Sigmoid colon (tissue), 7 donors: ENCODE results near the gene TOP3B. TPM values are rescaled to one million over a fixed set of nuclear protein-coding genes. Genes with fewer than 3 reads are reported as not detected.

Experiments
- DNase-seq: peaks from one replicate; pipeline ENCODE4 v3.0.0-alpha.2; 2019
- H3K27ac ChIP-seq, 4 donors: fragments of 200-600 bp; sonication (generic); one replicate each; pipeline ENCODE4 v1.5.1; 2016 to 2019; ENCODE audit warnings: mild to moderate bottlenecking in 1 of 4
- H3K27me3 ChIP-seq, 3 donors: fragments of 200-600 bp; sonication (generic); one replicate each; pipeline ENCODE4 v1.5.1; 2019; ENCODE audit warnings: mild to moderate bottlenecking in 1 of 3
- H3K36me3 ChIP-seq, 4 donors: fragments of 200-600 bp; sonication (generic); one replicate each; pipeline ENCODE4 v1.5.1; 2016 to 2019
- H3K4me1 ChIP-seq, 4 donors: fragments of 200-600 bp; sonication (generic); one replicate each; pipeline ENCODE4 v1.5.1; 2017 to 2019
- H3K4me3 ChIP-seq, 4 donors: fragments of 200-600 bp; sonication (generic); one replicate each; pipeline ENCODE4 v1.5.1; 2017 to 2019; ENCODE audit warnings: mild to moderate bottlenecking in 2 of 4, moderate library complexity in 1 of 4
- H3K9me3 ChIP-seq, 4 donors: fragments of 200-600 bp in 3 of 4; sonication (generic) in 3 of 4; one replicate each; pipeline versions ENCODE4 v1.5.1 to v1.6.1; 2013 to 2019
- EP300 ChIP-seq, 4 donors: sonication (generic); formaldehyde crosslinking; IDR thresholded peaks; one replicate each; pipeline ENCODE4 v1.6.1; 2017; ENCODE audit warnings: antibody characterized with exemption in 4 of 4
- POLR2A ChIP-seq, 2 donors: fragments of 450-650 bp; IDR thresholded peaks; one replicate each; pipeline ENCODE4 v1.6.1; 2016; ENCODE audit warnings: antibody characterized with exemption in 2 of 2, mild to moderate bottlenecking in 2 of 2, moderate library complexity in 2 of 2
- POLR2AphosphoS5 ChIP-seq, 4 donors: sonication (generic); formaldehyde crosslinking; IDR thresholded peaks; one replicate each; pipeline ENCODE4 v1.6.1; 2017; ENCODE audit warnings: antibody characterized with exemption in 4 of 4
- WGBS, 2 donors: extraction: QIAGEN DNeasy Blood & Tissue Kit; methylation state at CpG; one replicate each; pipeline ENCODE4 v1.1.7; 2013; 5-methylcytosine and 5-hydroxymethylcytosine counted together
- intact Hi-C: fragments of 100-400 bp; cut with DNase I; formaldehyde crosslinking; loops from one replicate; pipeline ENCODE4 v1.15.1; 2023
- polyA plus RNA-seq, 3 donors: library from polyadenylated mRNA; stranded (reverse); fragments of 200-250 nt; gene quantifications; one replicate each; pipeline ENCODE4 v1.2.3, GENCODE V29; 2013
- total RNA-seq, 4 donors: library from RNA; depleted of rRNA; stranded (reverse); fragments of >200 nt; gene quantifications; one replicate each; pipeline ENCODE4 v1.1.0, GENCODE V29; 2016
- TF ChIP-seq, protein P1 (sequence below), 4 experiments: fragments of 450-650 bp in 3 of 4; fragments of 200-600 bp in 1 of 4; IDR thresholded peaks; one replicate each; pipeline ENCODE4 v1.5.1; 2016 to 2019; ENCODE audit warnings: antibody characterized with exemption in 4 of 4, mild to moderate bottlenecking in 3 of 4, moderate library complexity in 2 of 4
- donor health status: healthy with polysubstance abuse.
- donor health status: Bipolar disorder and iron deficiency.
- donor health status: healthy.

TOP3B gene
- 10 to 100 TPM; 12.1 to 45.1 (median 20.2) TPM for total RNA-seq
- polyA plus RNA-seq = 10 to 100 TPM in 1 of 3 donors, 1 to 10 TPM in 2; 3.5 to 18.6 (median 9.0) TPM

DNA sequence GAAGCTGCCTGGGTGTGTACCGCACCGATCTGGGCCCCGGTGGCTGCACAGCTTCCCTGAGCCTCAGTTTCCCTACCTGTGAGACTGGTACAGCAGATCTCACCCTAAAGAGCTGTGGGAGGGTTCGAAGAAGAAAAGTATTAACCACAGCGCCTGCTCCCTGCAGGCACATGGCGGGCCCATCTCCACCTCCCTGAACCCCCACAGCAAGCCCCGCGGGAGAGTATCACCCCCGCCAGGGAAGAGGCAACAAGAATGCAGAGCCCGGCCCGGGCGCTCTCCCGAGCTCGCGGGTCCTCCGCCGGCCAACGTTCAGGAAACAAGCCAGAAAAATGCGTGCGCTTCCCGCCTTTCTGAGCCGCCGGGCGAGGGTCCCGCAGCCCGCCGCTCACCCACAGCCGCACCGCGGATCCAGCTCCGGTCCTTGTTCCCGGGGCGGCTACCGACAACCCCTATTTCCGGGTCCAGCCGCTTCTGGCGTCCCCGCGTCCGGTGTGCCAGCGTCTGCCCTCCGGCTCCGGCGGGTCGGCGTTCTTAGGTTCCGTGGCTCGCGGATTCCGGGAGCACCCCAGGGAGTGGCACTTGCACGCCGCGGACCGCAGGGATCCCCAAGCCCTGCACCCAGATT lies at the start of gene TOP3B:
Gene TOP3B, minus strand, starts transcription at position 450 of the 628 bp plus-strand sequence. CDS start 7,078 bp downstream, outside the sequence.
- intact Hi-C loops = no loop called here
- H3K9me3 ChIP-seq = no peaks in the 10 kb centered on the region
- H3K27ac ChIP-seq = peak within 1 kb of the TSS; percentile 74 to 86 (median 81)
- H3K27me3 ChIP-seq = no peaks in the 10 kb centered on the region
- H3K4me3 ChIP-seq = peak within 1 kb of the TSS; percentile 67 to 99 (median 84)
- TF ChIP-seq, protein P1, sequence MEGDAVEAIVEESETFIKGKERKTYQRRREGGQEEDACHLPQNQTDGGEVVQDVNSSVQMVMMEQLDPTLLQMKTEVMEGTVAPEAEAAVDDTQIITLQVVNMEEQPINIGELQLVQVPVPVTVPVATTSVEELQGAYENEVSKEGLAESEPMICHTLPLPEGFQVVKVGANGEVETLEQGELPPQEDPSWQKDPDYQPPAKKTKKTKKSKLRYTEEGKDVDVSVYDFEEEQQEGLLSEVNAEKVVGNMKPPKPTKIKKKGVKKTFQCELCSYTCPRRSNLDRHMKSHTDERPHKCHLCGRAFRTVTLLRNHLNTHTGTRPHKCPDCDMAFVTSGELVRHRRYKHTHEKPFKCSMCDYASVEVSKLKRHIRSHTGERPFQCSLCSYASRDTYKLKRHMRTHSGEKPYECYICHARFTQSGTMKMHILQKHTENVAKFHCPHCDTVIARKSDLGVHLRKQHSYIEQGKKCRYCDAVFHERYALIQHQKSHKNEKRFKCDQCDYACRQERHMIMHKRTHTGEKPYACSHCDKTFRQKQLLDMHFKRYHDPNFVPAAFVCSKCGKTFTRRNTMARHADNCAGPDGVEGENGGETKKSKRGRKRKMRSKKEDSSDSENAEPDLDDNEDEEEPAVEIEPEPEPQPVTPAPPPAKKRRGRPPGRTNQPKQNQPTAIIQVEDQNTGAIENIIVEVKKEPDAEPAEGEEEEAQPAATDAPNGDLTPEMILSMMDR (IDR thresholded peaks at IDR 0.05) = no peak
- peak; percentile 30 to 77 (median 72) for TF ChIP-seq POLR2AphosphoS5 (IDR thresholded peaks at IDR 0.05)
- DNase-seq = peak; percentile 90
- peaks cover 0 to 19% (median 14%) of the 10 kb centered on the region in 4 donors for H3K4me1 ChIP-seq
- H3K36me3 ChIP-seq = no peaks in the 10 kb centered on the region
- 0% methylated on average over 54 of the region's 54 CpGs for WGBS, 2 donors

GRCh38 chr22:22031183-22031945 lies 48.8 kb upstream of the TOP3B start:
- no peaks in the 10 kb centered on the region for H3K9me3 ChIP-seq
- no peak for DNase-seq
- TF ChIP-seq POLR2AphosphoS5 (IDR thresholded peaks at IDR 0.05) (no peak), EP300 (IDR thresholded peaks at IDR 0.05) (no peak)
- peak overlapping the region in 1 of 4 donors; percentile 42 for H3K27ac ChIP-seq
- no peaks in the 10 kb centered on the region for H3K36me3 ChIP-seq
- H3K27me3 ChIP-seq = no peaks in the 10 kb centered on the region
- intact Hi-C loops = no loop called here
- WGBS, 2 donors = 72 to 84% methylated on average over 9 of the region's 9 CpGs
- H3K4me1 ChIP-seq = no peaks in the 10 kb centered on the region
- no peak overlapping the region for H3K4me3 ChIP-seq

DNA sequence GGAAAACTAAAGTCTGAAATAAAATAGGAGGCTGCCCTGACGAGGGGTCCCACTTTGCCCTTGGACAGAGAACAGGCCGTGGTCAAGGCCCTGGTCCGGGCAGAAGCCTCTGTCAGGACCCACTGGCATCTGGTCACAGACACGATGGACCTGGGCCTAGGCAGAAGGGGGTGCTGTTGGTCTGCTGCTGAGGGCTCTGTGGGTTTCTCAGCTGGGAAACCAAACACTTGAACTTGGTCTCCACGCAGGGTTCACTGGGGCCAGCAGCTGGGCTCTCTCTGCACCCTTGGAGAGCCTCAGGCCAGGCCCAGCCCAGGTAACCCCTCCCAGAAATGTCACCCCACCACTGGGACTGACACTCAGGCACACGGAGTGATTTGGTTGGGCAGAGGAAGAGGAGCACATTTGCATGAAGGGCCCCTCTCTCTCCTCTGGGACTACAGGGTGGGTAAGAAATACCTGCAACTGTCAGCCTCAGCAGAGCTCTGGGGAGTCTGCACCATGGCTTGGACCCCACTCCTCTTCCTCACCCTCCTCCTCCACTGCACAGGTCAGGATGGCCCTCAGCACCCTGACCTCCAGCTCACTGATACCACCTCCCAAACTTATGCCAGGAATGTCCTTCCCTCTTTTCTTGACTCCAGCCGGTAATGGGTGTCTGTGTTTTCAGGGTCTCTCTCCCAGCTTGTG lies 48.1 kb upstream of the TOP3B start:
- Histone ChIP-seq H3K9me3 (no peaks in the 10 kb centered on the region), H3K27ac (peak overlapping the region in 1 of 4 donors; percentile 42), H3K27me3 (no peaks in the 10 kb centered on the region), H3K4me3 (no peak overlapping the region), H3K4me1 (no peaks in the 10 kb centered on the region), H3K36me3 (no peaks in the 10 kb centered on the region)
- WGBS, 2 donors = 62 to 63% methylated on average over 7 of the region's 7 CpGs
- intact Hi-C loops = no loop called here
- no peak for TF ChIP-seq POLR2A (IDR thresholded peaks at IDR 0.05)
- no peak for TF ChIP-seq EP300 (IDR thresholded peaks at IDR 0.05)
- TF ChIP-seq POLR2AphosphoS5 (IDR thresholded peaks at IDR 0.05) = no peak
- TF ChIP-seq, protein P1 (IDR thresholded peaks at IDR 0.05) = no peak
- DNase-seq = no peak

- Histone ChIP-seq H3K36me3 (no peaks in the 10 kb centered on the region), H3K27me3 (no peaks in the 10 kb centered on the region), H3K4me1 (no peaks in the 10 kb centered on the region), H3K4me3 (no peak overlapping the region), H3K27ac (no peak overlapping the region), H3K9me3 (no peaks in the 10 kb centered on the region)
- TF ChIP-seq POLR2AphosphoS5 (IDR thresholded peaks at IDR 0.05) (no peak), POLR2A (IDR thresholded peaks at IDR 0.05) (no peak), EP300 (IDR thresholded peaks at IDR 0.05) (no peak)
- TF ChIP-seq, protein P1 (IDR thresholded peaks at IDR 0.05) = no peak
- WGBS, 2 donors = 93% methylated on average over 3 of the region's 3 CpGs
- no peak for DNase-seq
- intact Hi-C loops = no loop called here
These were observed 45.4 kb upstream of the TOP3B start for GRCh38 chr22:22027955-22028354.
